ENCODE data around the gene NTF4.

The NTF4 gene

GRCh38 chr19:49014870-49015255 is 49.8 kb downstream of the NTF4 start:
- H3K4me3 ChIP-seq (ENCODE audit: low read length) = no peak overlapping the region
- DNase-seq (ENCODE audit: low read depth) = no peak
- TF ChIP-seq CTCF (IDR thresholded peaks at IDR 0.05; ENCODE audit: insufficient read depth, low read depth, low read length, missing control alignments) = no peak

- no peak overlapping the region for H3K4me3 ChIP-seq (ENCODE audit: low read length)
- no peak for TF ChIP-seq CTCF (IDR thresholded peaks at IDR 0.05; ENCODE audit: insufficient read depth, low read depth, low read length, missing control alignments)
- DNase-seq (ENCODE audit: low read depth) = peak; percentile 66
Observed at GRCh38 chr19:49014123-49014869, 50.3 kb downstream of the NTF4 start.

- H3K4me3 ChIP-seq (ENCODE audit: low read length) = no peak overlapping the region
Observed at GRCh38 chr19:49011194-49011593, 53.4 kb downstream of the NTF4 start.

More at GRCh38 chr19:49011194-49011593, 53.4 kb downstream of the NTF4 start:
- no peak for DNase-seq (ENCODE audit: low read depth)
- TF ChIP-seq CTCF (IDR thresholded peaks at IDR 0.05; ENCODE audit: insufficient read depth, low read depth, low read length, missing control alignments) = no peak

Data from epithelial cell of esophagus (primary cell).